ENCODE results near the gene CENPH. TPM values are rescaled to one million over a fixed set of nuclear protein-coding genes. Genes with fewer than 3 reads are reported as not detected.
A peak's percentile ranks its signal among the peaks of the same experiment; 100 is the strongest.
"Not testable (repeated sequence)": the region's sequence is repeated elsewhere in the genome, so short reads cannot be mapped to it uniquely, and the experiment has no call there.

Gene CENPH
- polyA plus RNA-seq = 11.1 TPM
- long read RNA-seq, donor 1, partial matches to known transcripts = 0 of 3 reads
- long read RNA-seq, donor 1, other reads (novel, unspliced or antisense) = 0 of 3 reads
- long read RNA-seq, donor 2, transcript CENPH-201 (9 exons, 1,389 nt) = major isoform, 10 of 10 reads
- long read RNA-seq, donor 2, partial matches to known transcripts = 0 of 10 reads
- long read RNA-seq, donor 2, other reads (novel, unspliced or antisense) = 0 of 10 reads
- long read RNA-seq, donor 3, transcript CENPH-201 (9 exons, 1,389 nt) = major isoform, 9 of 10 reads
- long read RNA-seq, donor 3, partial matches to known transcripts = 0 of 10 reads
- long read RNA-seq, donor 3, other reads (novel, unspliced or antisense) = 0 of 10 reads
- long read RNA-seq, donor 4 = 0 reads
- long read RNA-seq, donor 5, transcript CENPH-201 (9 exons, 1,389 nt) = major isoform, 5 of 5 reads
- long read RNA-seq, donor 5, partial matches to known transcripts = 0 of 5 reads
- long read RNA-seq, donor 5, other reads (novel, unspliced or antisense) = 0 of 5 reads
- long read RNA-seq, donor 6, transcript CENPH-201 (9 exons, 1,389 nt) = major isoform, 5 of 5 reads
- long read RNA-seq, donor 6, partial matches to known transcripts = 0 of 5 reads
- long read RNA-seq, donor 6, other reads (novel, unspliced or antisense) = 0 of 5 reads
- long read RNA-seq, donor 7, partial matches to known transcripts = 0 of 3 reads
- long read RNA-seq, donor 7, other reads (novel, unspliced or antisense) = 0 of 3 reads
- long read RNA-seq, donor 8, transcript CENPH-201 (9 exons, 1,389 nt) = major isoform, 7 of 8 reads
- long read RNA-seq, donor 8, partial matches to known transcripts = 0 of 8 reads
- long read RNA-seq, donor 8, other reads (novel, unspliced or antisense) = 0 of 8 reads
- long read RNA-seq, donor 9, transcript CENPH-201 (9 exons, 1,389 nt) = major isoform, 7 of 7 reads
- long read RNA-seq, donor 9, partial matches to known transcripts = 0 of 7 reads
- long read RNA-seq, donor 9, other reads (novel, unspliced or antisense) = 0 of 7 reads
- long read RNA-seq, donor 10, transcript CENPH-201 (9 exons, 1,389 nt) = major isoform, 6 of 6 reads
- long read RNA-seq, donor 10, partial matches to known transcripts = 0 of 6 reads
- long read RNA-seq, donor 10, other reads (novel, unspliced or antisense) = 0 of 6 reads
- long read RNA-seq, donor 11, transcript CENPH-201 (9 exons, 1,389 nt) = major isoform, 6 of 6 reads
- long read RNA-seq, donor 11, partial matches to known transcripts = 0 of 6 reads
- long read RNA-seq, donor 11, other reads (novel, unspliced or antisense) = 0 of 6 reads

GRCh38 chr5:69189162-69190086 lies at the start of gene CENPH:
CENPH (plus strand) TSS chr5:69189583; CDS start chr5:69189635, 52 bp downstream.
- H3K9me3 ChIP-seq (ENCODE audit: control insufficient read depth, low read depth, low read length) = no peaks in the 10 kb centered on the region
- peak within 1 kb of the TSS; percentile 61 for H3K4me3 ChIP-seq (ENCODE audit: low read length)
- WGBS (ENCODE audit: insufficient coverage, low lambda C conversion rate) = no CpG with 5 or more reads among the region's 55 CpGs
- peaks cover 3% of the 10 kb centered on the region for H3K4me1 ChIP-seq (ENCODE audit: control insufficient read depth, insufficient read depth, low read length)
- peak; percentile 83 to 92 for DNase-seq
- H3K36me3 ChIP-seq (ENCODE audit: control insufficient read depth, insufficient read depth, low read length) = peaks cover 2% of the 10 kb centered on the region
- H3K27ac ChIP-seq (ENCODE audit: low read length) = peak within 1 kb of the TSS; percentile 68
- H3K27me3 ChIP-seq (ENCODE audit: control insufficient read depth, insufficient read depth, low read length) = no peaks in the 10 kb centered on the region

- not testable (repeated sequence) for H3K9me3 ChIP-seq (ENCODE audit: control insufficient read depth, low read depth, low read length); DNase-seq; H3K4me1 ChIP-seq (ENCODE audit: control insufficient read depth, insufficient read depth, low read length); H3K27ac ChIP-seq (ENCODE audit: low read length); H3K27me3 ChIP-seq (ENCODE audit: control insufficient read depth, insufficient read depth, low read length); H3K4me3 ChIP-seq (ENCODE audit: low read length); H3K36me3 ChIP-seq (ENCODE audit: control insufficient read depth, insufficient read depth, low read length)
- 100% methylated on average over 2 of the region's 4 CpGs for WGBS (ENCODE audit: insufficient coverage, low lambda C conversion rate)
Observed at GRCh38 chr5:69140239-69140638, 49.1 kb upstream of the CENPH start.

GRCh38 chr5:69140827-69141226 lies 48.6 kb upstream of the CENPH start:
- DNase-seq = no peak
- H3K4me1 ChIP-seq (ENCODE audit: control insufficient read depth, insufficient read depth, low read length) = no peaks in the 10 kb centered on the region
- no peak overlapping the region for H3K27ac ChIP-seq (ENCODE audit: low read length)
- no peaks in the 10 kb centered on the region for H3K36me3 ChIP-seq (ENCODE audit: control insufficient read depth, insufficient read depth, low read length)
- WGBS (ENCODE audit: insufficient coverage, low lambda C conversion rate) = no CpG with 5 or more reads among the region's 1 CpG
- H3K4me3 ChIP-seq (ENCODE audit: low read length) = no peak overlapping the region
- H3K9me3 ChIP-seq (ENCODE audit: control insufficient read depth, low read depth, low read length) = peaks cover 5% of the 10 kb centered on the region
- H3K27me3 ChIP-seq (ENCODE audit: control insufficient read depth, insufficient read depth, low read length) = no peaks in the 10 kb centered on the region

- not testable (repeated sequence) for H3K27me3 ChIP-seq (ENCODE audit: control insufficient read depth, insufficient read depth, low read length); H3K36me3 ChIP-seq (ENCODE audit: control insufficient read depth, insufficient read depth, low read length); H3K27ac ChIP-seq (ENCODE audit: low read length); H3K4me1 ChIP-seq (ENCODE audit: control insufficient read depth, insufficient read depth, low read length); H3K9me3 ChIP-seq (ENCODE audit: control insufficient read depth, low read depth, low read length); H3K4me3 ChIP-seq (ENCODE audit: low read length); DNase-seq
- WGBS (ENCODE audit: insufficient coverage, low lambda C conversion rate) = no CpG with 5 or more reads among the region's 7 CpGs
Observed at GRCh38 chr5:69148576-69148975, 40.8 kb upstream of the CENPH start.

- no peaks in the 10 kb centered on the region for H3K27me3 ChIP-seq (ENCODE audit: control insufficient read depth, insufficient read depth, low read length)
- H3K4me3 ChIP-seq (ENCODE audit: low read length) = no peak overlapping the region
- no peak for DNase-seq
- no peaks in the 10 kb centered on the region for H3K4me1 ChIP-seq (ENCODE audit: control insufficient read depth, insufficient read depth, low read length)
- H3K9me3 ChIP-seq (ENCODE audit: control insufficient read depth, low read depth, low read length) = no peaks in the 10 kb centered on the region
- H3K27ac ChIP-seq (ENCODE audit: low read length) = no peak overlapping the region
- no CpG with 5 or more reads among the region's 2 CpGs for WGBS (ENCODE audit: insufficient coverage, low lambda C conversion rate)
- H3K36me3 ChIP-seq (ENCODE audit: control insufficient read depth, insufficient read depth, low read length) = no peaks in the 10 kb centered on the region
Observed at GRCh38 chr5:69148981-69149675, 40.3 kb upstream of the CENPH start.

GRCh38 chr5:69149676-69150010 lies 39.7 kb upstream of the CENPH start:
- WGBS (ENCODE audit: insufficient coverage, low lambda C conversion rate) = no CpG with 5 or more reads among the region's 5 CpGs
- no peak for DNase-seq
- Histone ChIP-seq H3K36me3 (ENCODE audit: control insufficient read depth, insufficient read depth, low read length) (no peaks in the 10 kb centered on the region), H3K4me3 (ENCODE audit: low read length) (no peak overlapping the region), H3K27me3 (ENCODE audit: control insufficient read depth, insufficient read depth, low read length) (no peaks in the 10 kb centered on the region), H3K4me1 (ENCODE audit: control insufficient read depth, insufficient read depth, low read length) (no peaks in the 10 kb centered on the region), H3K9me3 (ENCODE audit: control insufficient read depth, low read depth, low read length) (no peaks in the 10 kb centered on the region), H3K27ac (ENCODE audit: low read length) (no peak overlapping the region)

- no peaks in the 10 kb centered on the region for H3K4me1 ChIP-seq (ENCODE audit: control insufficient read depth, insufficient read depth, low read length)
- no peaks in the 10 kb centered on the region for H3K27me3 ChIP-seq (ENCODE audit: control insufficient read depth, insufficient read depth, low read length)
- no peak for DNase-seq
- H3K36me3 ChIP-seq (ENCODE audit: control insufficient read depth, insufficient read depth, low read length) = no peaks in the 10 kb centered on the region
- no peak overlapping the region for H3K27ac ChIP-seq (ENCODE audit: low read length)
- no peak overlapping the region for H3K4me3 ChIP-seq (ENCODE audit: low read length)
- WGBS (ENCODE audit: insufficient coverage, low lambda C conversion rate) = no CpG with 5 or more reads among the region's 3 CpGs
- no peaks in the 10 kb centered on the region for H3K9me3 ChIP-seq (ENCODE audit: control insufficient read depth, low read depth, low read length)
Observed at GRCh38 chr5:69152731-69153130, 36.7 kb upstream of the CENPH start.

- H3K4me3 ChIP-seq (ENCODE audit: low read length) = no peak overlapping the region
- no peak for DNase-seq
- no peaks in the 10 kb centered on the region for H3K4me1 ChIP-seq (ENCODE audit: control insufficient read depth, insufficient read depth, low read length)
- no peaks in the 10 kb centered on the region for H3K27me3 ChIP-seq (ENCODE audit: control insufficient read depth, insufficient read depth, low read length)
- no peaks in the 10 kb centered on the region for H3K36me3 ChIP-seq (ENCODE audit: control insufficient read depth, insufficient read depth, low read length)
- no peaks in the 10 kb centered on the region for H3K9me3 ChIP-seq (ENCODE audit: control insufficient read depth, low read depth, low read length)
- H3K27ac ChIP-seq (ENCODE audit: low read length) = no peak overlapping the region
- no CpG with 5 or more reads among the region's 11 CpGs for WGBS (ENCODE audit: insufficient coverage, low lambda C conversion rate)
Observed at GRCh38 chr5:69156456-69156855, 32.9 kb upstream of the CENPH start.

GRCh38 chr5:69158039-69158438 lies 31.3 kb upstream of the CENPH start:
- no peaks in the 10 kb centered on the region for H3K27me3 ChIP-seq (ENCODE audit: control insufficient read depth, insufficient read depth, low read length)
- DNase-seq = no peak
- H3K36me3 ChIP-seq (ENCODE audit: control insufficient read depth, insufficient read depth, low read length) = no peaks in the 10 kb centered on the region
- no CpG with 5 or more reads among the region's 3 CpGs for WGBS (ENCODE audit: insufficient coverage, low lambda C conversion rate)
- H3K4me3 ChIP-seq (ENCODE audit: low read length) = no peak overlapping the region
- no peak overlapping the region for H3K27ac ChIP-seq (ENCODE audit: low read length)
- H3K4me1 ChIP-seq (ENCODE audit: control insufficient read depth, insufficient read depth, low read length) = no peaks in the 10 kb centered on the region
- H3K9me3 ChIP-seq (ENCODE audit: control insufficient read depth, low read depth, low read length) = no peaks in the 10 kb centered on the region

All from large intestine (tissue), 12 donors.